Spinal cord (tissue), 10 donors: ENCODE measurements around the gene STRA8. TPM values are rescaled to one million over a fixed set of nuclear protein-coding genes. Genes with fewer than 3 reads are reported as not detected.

Experiments
- DNase-seq, 6 donors: peaks; one replicate each; pipeline versions ENCODE4 v3.0.0 to v3.0.0-alpha.2; 2013 to 2015; ENCODE audit warnings: low spot score in 6 of 6, low read depth in 4 of 6
- H3K27ac ChIP-seq: one replicate; pipeline ENCODE4 v1.5.1; 2013; ENCODE audit warnings: low read depth, low read length, control low read depth
- H3K27me3 ChIP-seq: one replicate; pipeline ENCODE4 v1.6.1; 2013; ENCODE audit warnings: low read length; ENCODE audit not compliant: control insufficient read depth, insufficient read depth
- H3K36me3 ChIP-seq: one replicate; pipeline ENCODE4 v1.6.1; 2013; ENCODE audit warnings: low read length; ENCODE audit not compliant: control insufficient read depth, insufficient read depth
- H3K4me1 ChIP-seq: one replicate; pipeline ENCODE4 v1.6.1; 2013; ENCODE audit warnings: low read length; ENCODE audit not compliant: control insufficient read depth, insufficient read depth
- H3K4me3 ChIP-seq: one replicate; pipeline ENCODE4 v1.5.1; 2013; ENCODE audit warnings: low read depth, low read length, control low read depth
- H3K9me3 ChIP-seq: one replicate; pipeline ENCODE4 v1.6.1; 2013; ENCODE audit warnings: low read length; ENCODE audit not compliant: control insufficient read depth, insufficient read depth
- WGBS: methylation state at CpG from one replicate; pipeline ENCODE4 v1.1.5; 2013; ENCODE audit warnings: missing lambda C conversion rate; ENCODE audit not compliant: insufficient coverage; 5-methylcytosine and 5-hydroxymethylcytosine counted together
- polyA plus RNA-seq, 2 donors: library from polyadenylated mRNA; unstranded; fragments of 120-200 nt; gene quantifications; one replicate each; pipeline ENCODE4 v1.2.1, GENCODE V29; 2013; ENCODE audit not compliant: insufficient read length in 2 of 2
- total RNA-seq, 2 donors: library from RNA; depleted of rRNA in 1 of 2; stranded (reverse); fragments of 120-200 nt in 1 of 2; fragments of >200 nt in 1 of 2; gene quantifications; one replicate each; pipeline versions ENCODE4 v1.2.3 to v1.2.4, GENCODE V29; 2013 to 2014
- donor health status: healthy.

STRA8 gene
- total and polyA plus RNA-seq, 4 donors, result not detected

DNA sequence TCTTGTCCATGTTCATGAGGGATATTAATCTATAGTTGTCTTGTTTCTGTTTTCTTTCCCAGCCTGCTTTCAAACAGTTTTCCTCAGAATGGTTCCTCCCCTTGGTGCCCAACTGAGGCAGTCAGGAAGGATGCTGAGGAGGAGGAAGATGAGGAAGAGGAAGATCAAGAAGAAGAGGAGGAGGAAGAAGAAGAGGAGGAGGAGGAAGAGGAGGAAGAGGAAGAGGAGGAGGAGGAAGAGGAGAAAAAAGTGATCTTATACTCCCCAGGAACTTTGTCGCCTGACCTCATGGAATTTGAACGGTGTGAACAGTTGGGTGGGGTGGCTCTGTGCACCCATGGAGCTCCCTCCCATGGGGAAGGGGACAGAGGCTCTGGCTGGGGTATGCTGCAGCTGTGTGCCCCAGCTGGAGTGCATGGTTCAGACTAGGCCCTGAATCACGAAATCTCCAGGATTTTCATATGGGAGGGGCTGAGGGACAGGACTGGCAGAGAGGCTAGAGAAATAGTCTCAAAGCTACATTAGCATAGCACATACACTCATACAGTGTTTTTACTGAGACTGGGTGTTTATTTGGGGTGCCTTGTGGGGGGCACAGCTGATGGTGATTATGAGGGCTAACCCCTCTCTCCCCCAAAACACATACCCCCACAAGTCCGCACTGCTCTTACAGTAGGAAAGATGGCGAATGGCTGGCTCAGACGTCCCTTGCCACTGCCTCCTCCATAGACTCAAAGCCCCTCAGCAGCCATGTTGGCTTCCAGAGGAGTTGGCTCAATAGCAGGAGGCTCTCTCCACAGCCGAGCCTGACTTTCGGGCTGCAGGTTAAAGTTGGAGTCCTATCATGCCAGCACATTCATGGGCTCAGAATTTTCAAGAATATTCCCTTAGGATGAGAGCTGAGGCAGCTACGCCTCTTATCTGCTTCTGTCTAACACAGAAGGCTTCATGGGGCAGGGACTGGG lies 11.9 kb downstream of the STRA8 start:
- no peak overlapping the region for H3K4me3 ChIP-seq
- H3K9me3 ChIP-seq, result no peaks in the 10 kb centered on the region
- H3K36me3 ChIP-seq, result no peaks in the 10 kb centered on the region
- no peak for DNase-seq
- H3K27ac ChIP-seq, result no peak overlapping the region
- 95% methylated on average over 8 of the region's 9 CpGs for WGBS
- H3K27me3 ChIP-seq, result no peaks in the 10 kb centered on the region
- H3K4me1 ChIP-seq, result no peaks in the 10 kb centered on the region

DNA sequence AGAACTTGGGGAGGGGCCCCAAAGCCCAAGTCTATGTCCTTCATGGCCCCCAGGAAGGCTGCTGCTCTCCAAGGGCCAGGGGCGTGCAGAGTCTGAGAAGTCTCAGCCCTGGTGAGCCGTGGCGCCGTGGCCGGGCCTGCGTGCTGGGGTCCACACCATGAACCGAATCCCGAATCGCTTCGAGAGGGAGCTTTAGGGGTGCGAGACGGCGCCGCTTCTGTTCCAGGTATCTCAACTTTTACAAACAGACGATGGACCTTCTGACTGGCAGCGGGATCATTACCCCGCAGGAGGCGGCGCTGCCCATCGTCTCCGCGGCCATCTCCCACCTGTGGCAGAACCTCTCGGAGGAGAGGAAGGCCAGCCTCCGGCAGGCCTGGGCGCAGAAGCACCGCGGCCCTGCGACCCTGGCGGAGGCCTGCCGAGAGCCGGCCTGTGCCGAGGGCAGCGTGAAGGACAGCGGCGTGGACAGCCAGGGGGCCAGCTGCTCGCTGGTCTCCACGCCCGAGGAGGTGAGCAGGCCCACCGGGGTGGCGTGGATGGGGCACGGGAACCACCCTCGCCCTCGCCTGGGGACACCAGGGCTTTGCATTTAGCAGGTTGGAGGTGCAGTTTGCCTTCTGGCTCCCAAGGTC lies 12.7 kb downstream of the STRA8 start:
- H3K4me3 ChIP-seq, result no peak overlapping the region
- no peak overlapping the region for H3K27ac ChIP-seq
- H3K27me3 ChIP-seq, result no peaks in the 10 kb centered on the region
- H3K9me3 ChIP-seq, result no peaks in the 10 kb centered on the region
- no peaks in the 10 kb centered on the region for H3K4me1 ChIP-seq
- 97% methylated on average over 41 of the region's 43 CpGs for WGBS
- H3K36me3 ChIP-seq, result no peaks in the 10 kb centered on the region
- no peak for DNase-seq

DNA sequence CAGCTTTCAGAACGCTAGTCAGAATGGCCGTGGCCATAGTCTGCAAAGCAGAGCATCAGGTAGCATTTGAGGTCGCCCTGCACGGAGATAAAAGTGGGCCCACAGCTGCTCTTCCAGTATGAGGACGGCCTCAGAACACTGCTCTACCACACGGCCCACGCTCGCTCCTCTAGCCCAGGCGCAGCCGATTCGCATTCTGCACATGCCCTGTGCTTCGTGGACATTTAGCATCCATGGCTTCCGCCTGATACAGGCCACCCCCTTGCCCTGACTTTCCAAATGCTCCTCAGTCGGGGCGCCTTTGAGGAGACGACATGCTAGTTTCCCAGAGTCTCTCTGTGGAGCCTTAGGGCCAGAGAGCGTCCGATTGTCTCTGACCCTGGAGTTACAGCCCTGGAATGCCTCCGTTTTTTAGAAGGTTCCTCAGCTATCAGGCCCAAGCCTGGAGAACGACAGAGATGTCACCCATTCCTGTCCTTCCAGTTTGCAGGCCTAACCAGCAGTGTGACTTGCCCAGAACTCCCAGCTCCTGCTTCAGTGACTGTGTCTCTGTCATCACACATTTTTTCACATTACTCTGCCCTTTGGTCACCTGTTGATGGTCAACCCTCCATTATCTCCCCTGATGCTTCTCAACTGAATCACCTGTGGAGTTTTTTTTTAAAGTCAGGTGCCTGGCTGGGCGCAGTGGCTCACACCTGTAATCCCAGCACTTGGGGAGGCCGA lies 14.3 kb downstream of the STRA8 start:
- Histone ChIP-seq H3K27me3 (no peaks in the 10 kb centered on the region), H3K36me3 (no peaks in the 10 kb centered on the region), H3K4me3 (no peak overlapping the region), H3K4me1 (no peaks in the 10 kb centered on the region), H3K27ac (no peak overlapping the region), H3K9me3 (no peaks in the 10 kb centered on the region)
- no peak for DNase-seq
- WGBS, result 97% methylated on average over 22 of the region's 22 CpGs

DNA sequence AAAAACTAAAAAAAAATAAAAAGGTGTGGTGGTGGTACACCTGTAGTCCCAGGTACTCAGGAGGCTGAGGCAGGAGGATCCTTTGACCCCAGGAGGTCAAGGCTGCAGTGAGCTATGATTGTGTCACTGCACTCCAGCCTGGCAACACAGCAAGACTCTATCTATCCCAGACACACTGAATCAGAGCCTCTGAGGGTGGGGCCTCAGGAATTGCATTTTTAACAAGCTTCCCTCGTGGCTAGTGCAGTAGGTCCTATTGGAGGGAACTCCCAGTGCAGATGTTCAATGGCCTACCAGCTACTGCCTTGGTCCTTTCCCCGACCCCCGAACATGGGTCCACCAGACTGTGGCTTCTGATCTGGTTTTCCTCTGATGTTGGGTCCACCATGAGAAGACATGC lies 14.9 kb downstream of the STRA8 start:
- 89% methylated on average over 3 of the region's 3 CpGs for WGBS
- Histone ChIP-seq H3K36me3 (no peaks in the 10 kb centered on the region), H3K27me3 (no peaks in the 10 kb centered on the region), H3K27ac (no peak overlapping the region), H3K4me1 (peaks cover 4% of the 10 kb centered on the region), H3K9me3 (no peaks in the 10 kb centered on the region), H3K4me3 (no peak overlapping the region)
- no peak for DNase-seq

DNA sequence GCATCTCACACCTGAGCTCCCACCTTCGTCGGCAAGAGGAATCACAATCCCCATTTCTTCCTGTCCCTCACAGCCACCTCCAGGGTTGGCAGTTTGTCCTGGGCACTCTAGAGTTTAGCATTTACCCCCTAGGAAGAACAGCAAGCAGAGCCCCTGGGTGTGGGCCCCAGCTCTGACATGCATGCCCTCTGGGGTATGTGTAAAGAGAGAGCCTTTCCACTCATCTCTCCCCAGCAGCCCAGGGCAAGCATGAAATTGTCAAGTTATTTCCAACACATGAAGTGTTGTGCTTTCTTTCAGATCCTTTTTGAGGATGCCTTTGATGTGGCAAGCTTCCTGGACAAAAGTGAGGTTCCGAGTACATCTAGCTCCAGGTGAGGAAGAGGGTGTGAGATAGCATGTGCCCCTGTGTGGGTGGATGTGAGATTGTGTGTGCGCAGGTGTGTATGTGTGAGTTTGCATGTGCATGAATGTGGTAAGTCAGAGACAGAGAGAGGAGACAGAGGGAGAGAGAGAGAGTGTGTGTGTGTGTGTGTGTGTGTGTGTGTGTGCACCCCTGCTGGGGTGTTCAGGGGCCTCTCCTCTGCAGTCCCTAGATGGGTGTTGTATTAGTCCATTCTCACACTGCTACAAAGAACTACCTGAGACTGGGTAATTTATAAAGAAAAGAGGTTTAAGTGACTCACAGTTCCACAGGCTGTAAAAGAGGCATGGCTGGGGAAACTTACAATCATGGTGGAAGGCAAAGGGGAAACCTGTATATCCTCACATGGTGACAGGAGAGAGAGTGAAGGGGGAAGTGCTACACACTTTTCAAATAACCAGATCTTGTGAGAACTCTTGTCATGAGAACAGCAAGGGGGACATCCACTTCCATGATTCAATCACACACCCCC lies 18.1 kb downstream of the STRA8 start:
- no peak for DNase-seq
- peaks cover 22% of the 10 kb centered on the region for H3K4me1 ChIP-seq
- H3K4me3 ChIP-seq, result no peak overlapping the region
- 98% methylated on average over 2 of the region's 4 CpGs for WGBS
- H3K27ac ChIP-seq, result no peak overlapping the region
- no peaks in the 10 kb centered on the region for H3K9me3 ChIP-seq
- no peaks in the 10 kb centered on the region for H3K36me3 ChIP-seq
- no peaks in the 10 kb centered on the region for H3K27me3 ChIP-seq

DNA sequence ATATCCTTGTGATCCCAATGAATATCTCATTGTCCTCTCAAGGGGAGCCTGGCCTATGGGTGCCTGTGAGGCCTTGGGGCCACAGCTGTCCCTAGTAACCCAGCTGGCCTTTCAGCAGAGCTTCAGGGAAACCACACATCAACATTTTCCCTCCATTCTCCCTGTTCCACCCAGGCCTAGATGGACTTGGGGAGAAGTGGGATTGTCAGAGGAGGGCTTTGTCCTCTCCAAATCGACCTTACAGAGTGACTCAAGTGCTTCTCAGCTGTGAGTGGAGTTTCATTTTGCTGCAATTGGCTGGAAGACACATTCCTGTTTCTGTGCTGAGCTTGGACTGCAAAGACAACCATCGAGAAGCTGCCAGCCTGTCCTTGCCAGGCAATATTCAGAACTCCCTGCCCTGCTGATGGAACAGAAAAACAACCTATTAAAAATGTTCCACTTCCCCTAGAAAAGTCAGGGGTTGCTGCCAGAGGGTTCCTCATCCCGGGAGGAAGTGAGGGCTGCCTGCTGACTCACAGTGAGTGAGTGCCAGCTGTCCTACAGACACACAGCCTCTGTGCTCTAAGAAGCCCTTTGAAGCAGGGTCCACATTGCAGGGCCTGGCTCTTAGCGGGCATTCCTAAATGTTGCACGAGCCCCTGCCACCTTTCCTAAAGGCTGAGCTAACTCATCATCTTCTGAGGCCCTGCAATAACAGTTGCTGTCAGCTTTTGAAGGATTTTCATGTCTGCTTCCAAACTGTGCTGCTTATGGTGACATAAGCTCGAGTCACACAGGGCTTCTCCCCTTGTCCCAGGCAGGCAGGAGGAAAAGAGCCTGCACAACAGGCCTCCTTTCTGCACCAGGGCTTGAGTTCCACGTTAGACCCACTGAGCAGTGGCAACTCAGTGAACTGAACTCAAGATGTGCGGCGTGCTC lies 20.5 kb downstream of the STRA8 start:
- DNase-seq, result peak in 2 of 6 donors; percentile 16 to 62
- Histone ChIP-seq H3K27ac (peak overlapping the region; percentile 83), H3K4me3 (no peak overlapping the region), H3K27me3 (no peaks in the 10 kb centered on the region), H3K36me3 (no peaks in the 10 kb centered on the region), H3K9me3 (no peaks in the 10 kb centered on the region), H3K4me1 (peaks cover 29% of the 10 kb centered on the region)
- 38% methylated on average over 9 of the region's 9 CpGs for WGBS

DNA sequence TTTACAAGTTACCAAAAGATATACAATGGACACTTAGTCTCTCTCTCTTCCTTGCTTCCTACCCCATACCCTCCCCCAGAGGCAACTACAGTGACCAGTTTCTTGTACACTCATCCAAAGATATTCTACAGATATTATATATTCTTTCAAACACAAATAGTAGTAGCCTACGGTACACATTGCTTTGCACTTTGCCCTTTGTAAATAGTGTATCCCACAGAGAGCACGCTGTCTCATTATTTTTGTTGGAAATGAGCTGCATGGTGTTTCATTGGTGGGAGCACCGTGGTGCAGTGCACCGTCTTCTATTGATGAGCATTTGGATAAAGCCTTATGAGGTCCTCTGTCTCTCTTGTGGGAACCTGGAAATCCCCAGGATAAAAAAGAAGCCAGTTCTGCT lies 24.2 kb downstream of the STRA8 start:
- Histone ChIP-seq H3K9me3 (no peaks in the 10 kb centered on the region), H3K27me3 (no peaks in the 10 kb centered on the region), H3K4me1 (peaks cover 47% of the 10 kb centered on the region), H3K4me3 (no peak overlapping the region), H3K36me3 (no peaks in the 10 kb centered on the region), H3K27ac (no peak overlapping the region)
- DNase-seq, result no peak
- WGBS, result 86% methylated on average over 3 of the region's 4 CpGs

DNA sequence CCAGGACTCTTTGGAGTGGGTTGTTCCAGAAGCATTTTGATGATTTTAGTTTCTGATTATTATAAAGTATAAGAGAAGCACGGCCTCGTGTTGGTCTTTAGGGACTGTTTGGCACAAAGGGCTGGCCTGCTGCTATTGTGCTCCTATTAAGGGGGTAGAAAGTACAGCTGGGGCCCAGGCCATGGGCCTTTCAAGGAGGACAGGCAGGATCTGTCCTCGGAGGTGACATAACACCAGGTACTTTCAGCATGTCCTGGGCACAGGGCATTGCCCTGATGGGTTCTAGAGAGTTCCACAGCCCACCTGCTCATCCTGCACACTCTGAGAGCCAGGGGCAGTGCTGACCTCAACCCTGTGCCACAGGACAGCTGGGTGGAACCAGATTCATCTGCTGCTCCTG lies 24.9 kb downstream of the STRA8 start:
- peaks cover 42% of the 10 kb centered on the region for H3K4me1 ChIP-seq
- 81% methylated on average over 3 of the region's 3 CpGs for WGBS
- H3K27ac ChIP-seq, result no peak overlapping the region
- no peaks in the 10 kb centered on the region for H3K27me3 ChIP-seq
- DNase-seq, result no peak
- H3K4me3 ChIP-seq, result no peak overlapping the region
- no peaks in the 10 kb centered on the region for H3K36me3 ChIP-seq
- peaks cover under 1% of the 10 kb centered on the region for H3K9me3 ChIP-seq
